GM19025 (cell line): ENCODE results near the gene GRIK3.
"Not testable (repeated sequence)": the region's sequence is repeated elsewhere in the genome, so short reads cannot be mapped to it uniquely, and the experiment has no call there.

Experiments used
- ATAC-seq: cut with Tn5 transposase; IDR thresholded peaks from one replicate; pipeline ENCODE4 v1.9.1; 2021; ENCODE audit warnings: mild to moderate bottlenecking, low read depth, moderate library complexity; ENCODE audit not compliant: unreplicated experiment

Gene GRIK3

DNA sequence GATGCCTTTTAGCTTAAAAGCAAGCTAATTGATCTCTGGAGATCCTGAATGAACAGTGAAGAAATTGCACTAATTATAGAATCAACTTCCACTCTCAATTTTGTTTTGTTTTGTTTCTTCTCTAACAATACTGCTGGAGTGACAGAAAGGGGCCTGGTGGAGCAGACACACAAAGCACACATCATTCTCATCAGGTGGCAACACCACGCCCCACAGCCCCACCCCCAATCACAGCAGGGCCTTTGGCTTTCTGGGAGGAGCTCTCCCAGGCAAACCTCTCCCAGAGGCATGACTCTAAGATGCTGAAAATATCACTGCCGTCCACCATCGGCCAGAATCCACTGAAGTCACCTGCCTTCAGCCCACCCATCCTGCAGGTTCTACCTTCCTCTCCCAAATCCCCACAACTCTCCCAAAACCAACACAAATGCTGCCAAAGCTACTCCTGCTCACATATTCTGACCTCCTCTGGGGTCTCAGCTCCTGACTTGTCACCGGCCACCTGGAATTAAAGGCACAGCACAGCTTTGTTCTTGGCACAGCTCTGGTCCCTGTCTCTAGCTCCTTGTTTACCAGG lies 120.7 kb downstream of the GRIK3 start:
- ATAC-seq = no peak

DNA sequence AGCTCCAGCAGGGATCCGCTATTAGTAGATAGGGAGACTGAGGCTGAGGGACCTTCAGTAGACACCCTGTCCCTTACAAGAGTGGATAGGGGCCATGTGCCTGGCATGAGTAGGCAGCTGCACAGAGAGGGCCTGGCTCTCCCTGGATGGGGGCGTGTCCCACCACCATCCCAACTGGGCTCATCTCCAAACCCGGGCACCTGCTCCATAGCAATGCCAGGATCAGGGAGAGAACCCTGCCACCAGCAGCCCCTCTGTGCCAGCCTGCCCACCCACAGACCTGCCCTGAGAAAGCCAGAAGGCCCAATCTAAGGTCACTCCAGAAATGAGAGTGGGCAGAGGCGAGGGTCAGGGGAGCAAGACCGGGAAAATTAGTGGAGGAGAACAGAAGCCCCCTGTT lies 121.3 kb downstream of the GRIK3 start:
- no peak for ATAC-seq

DNA sequence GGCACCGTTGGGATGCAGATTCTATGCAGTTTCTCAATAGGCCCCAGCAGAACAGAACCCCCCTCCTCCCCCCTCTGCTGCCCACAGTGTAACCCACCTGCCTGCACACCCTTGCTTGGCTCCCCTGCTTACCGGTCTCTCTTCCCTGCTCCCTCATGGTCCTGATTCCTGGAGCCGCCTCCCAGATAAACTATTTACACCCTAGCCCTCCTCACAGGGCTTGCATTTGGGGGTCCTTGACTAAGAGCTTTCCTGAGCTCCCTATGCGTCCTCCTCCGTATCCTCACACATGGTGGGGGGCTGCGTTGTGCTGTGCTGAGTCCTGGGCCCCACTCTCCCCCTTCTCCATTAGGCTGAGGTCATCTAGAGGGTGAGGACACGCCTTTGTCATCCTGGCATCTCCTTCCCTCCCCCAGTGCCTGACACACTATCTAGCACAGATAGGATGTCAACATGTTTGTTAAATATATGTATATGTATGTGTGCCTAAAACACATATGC lies 121.9 kb downstream of the GRIK3 start:
- ATAC-seq = no peak

DNA sequence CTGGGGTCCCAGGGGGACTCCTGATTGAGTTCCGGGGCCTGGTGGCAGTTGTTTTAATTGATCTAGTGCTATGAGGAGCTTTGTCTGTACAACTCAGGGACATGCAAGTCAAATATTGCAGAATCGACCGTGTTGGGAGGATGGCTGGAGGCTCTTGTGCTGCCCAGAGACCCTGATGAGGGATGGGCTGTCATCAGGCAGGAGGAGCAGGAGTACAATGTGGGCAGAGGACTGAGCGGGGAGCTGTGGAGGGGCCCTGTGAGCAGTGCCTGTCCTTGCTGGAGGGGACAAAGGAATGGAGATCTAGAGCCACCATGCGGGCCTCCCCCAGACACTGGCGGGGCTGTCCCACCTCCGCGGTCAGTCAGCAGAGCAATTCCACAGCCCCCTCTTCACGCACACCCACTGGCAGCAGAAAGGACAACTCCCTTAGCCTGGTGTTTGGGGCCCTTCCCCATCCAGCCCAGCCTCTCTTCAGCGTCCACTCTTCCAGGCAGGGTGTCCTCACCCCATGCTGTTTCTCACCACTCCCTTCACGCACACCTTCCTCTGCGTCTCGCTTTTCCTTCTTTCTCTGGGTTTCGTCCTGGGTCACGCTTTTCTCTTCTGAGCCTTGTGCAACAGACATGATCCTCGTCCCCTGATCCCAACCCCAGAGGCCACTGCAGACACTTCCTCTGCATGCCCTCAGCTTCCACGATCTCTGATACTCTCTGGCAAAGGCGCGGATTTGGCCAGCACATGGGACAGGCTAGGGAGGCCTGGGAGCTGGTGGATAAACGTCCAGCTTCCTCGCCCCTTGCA lies 122.6 kb downstream of the GRIK3 start:
- no peak for ATAC-seq

DNA sequence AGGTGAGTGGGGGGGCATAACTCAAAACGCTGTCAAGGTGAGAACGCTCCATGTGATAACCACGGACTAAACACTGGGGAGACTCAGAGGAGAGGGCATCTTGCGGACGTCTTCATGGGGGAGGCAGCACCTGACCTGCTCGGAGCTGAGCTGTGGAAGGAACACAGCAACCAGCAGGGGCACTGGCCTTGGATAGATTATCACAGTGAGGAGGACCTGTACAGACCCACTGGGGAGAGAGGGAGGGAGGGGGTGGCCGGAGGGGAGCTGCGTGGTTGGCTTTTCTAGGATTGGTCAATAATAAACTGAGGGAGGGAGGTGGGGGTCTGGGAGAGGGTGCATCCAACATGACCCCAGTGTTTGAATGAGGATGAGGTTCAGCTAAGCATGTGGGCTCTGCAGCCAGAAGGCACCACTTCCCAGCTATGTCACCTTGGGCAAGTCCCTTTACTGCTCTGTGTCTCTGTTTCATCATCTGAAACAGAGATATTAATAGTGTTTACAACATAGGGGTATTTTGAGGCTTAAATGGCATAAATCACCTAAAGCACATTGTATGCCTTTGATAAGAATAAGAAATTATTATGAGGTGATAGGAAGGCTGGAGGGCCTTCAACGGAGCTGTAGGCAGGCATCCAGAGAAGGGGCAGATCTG lies 123.3 kb downstream of the GRIK3 start:
- ATAC-seq = no peak

DNA sequence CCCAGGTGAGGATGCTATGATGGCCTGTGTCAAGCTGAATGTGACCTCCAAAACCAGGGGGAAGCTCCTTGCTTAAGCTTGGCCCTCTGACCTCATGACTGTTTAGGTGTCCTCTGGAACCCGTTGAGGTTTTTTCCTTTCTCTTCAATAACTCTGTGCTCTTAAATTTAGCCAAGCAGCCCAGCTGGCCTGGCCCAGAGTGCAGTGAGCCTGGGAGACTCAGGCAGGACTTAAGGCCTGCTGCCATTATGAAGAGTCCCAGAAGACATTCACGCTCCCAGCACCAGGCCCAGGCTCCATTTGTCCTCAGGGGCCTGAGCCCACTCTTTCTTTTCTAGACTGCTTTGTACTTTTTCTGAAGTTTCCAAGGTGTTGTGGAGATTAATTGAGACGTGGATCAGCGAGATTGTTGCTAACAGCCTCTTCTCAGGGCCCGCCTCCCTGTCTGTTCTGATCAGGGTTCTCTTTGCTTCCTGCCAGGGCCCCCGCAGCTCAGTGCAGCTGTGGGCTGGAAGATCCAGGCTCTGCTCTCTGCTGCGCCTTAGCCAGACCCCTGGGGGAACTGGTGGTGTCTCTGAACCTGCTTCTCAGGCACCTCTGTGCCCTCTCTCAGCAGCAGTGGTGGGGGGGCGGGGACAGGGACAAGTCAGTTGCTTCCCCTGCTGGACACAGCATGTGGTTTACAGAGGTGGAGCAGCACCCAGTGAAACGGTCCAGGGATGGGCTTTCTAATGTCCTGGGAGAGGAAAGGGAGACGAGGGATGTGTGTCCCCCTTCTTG lies 124.2 kb downstream of the GRIK3 start:
- no peak for ATAC-seq

GRCh38 chr1:36909359-36909758 lies 125.0 kb downstream of the GRIK3 start:
- not testable (repeated sequence) for ATAC-seq

GRCh38 chr1:36908096-36908495 lies 126.2 kb downstream of the GRIK3 start:
- ATAC-seq = no peak

- ATAC-seq = no peak
These were observed 127.8 kb downstream of the GRIK3 start for GRCh38 chr1:36906555-36906954.

- ATAC-seq = no peak
These were observed 128.4 kb downstream of the GRIK3 start for GRCh38 chr1:36905941-36906340.

GRCh38 chr1:36900128-36900527 lies 134.2 kb downstream of the GRIK3 start:
- ATAC-seq = no peak

DNA sequence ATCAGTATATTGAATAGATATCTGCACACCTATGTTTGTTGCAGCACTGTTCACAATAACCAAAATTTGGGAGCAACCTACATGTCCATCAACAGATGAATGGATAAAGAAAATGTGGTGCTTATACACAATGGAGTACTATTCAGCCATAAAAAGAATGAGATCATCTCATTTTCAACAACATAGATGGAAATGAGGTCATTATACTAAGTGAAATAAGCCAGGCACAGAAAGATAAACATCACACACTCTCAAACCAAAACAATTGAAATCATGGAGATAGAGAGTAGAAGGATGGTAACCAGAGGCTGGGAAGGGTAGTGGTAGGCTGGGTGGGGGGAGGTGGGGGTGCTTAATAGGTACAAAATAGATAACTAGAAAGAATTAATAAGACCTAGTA lies 136.5 kb downstream of the GRIK3 start:
- ATAC-seq = not testable (repeated sequence)

DNA sequence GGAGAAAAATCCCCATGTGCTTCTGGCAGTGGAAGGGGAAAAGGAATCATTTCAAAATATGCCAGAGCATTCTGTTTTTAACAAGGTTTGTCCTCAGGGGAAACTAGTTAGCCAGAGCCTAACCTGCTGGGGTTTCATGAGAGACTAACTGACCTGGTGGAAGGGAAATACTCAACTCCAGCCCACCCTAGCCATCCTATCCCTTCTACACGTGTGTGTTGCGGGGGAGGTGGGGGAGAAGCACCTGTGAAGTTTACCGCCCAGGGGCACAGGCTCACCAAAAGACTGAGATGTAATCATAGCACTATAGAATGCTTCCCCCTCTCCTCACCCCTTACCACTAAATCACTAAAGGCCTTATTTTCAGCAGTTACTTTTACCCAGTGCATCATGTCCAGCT lies 139.5 kb downstream of the GRIK3 start:
- no peak for ATAC-seq

- ATAC-seq = no peak
These were observed 143.5 kb downstream of the GRIK3 start for GRCh38 chr1:36890776-36891175.

GRCh38 chr1:36889478-36890226 lies 144.7 kb downstream of the GRIK3 start:
- no peak for ATAC-seq

- ATAC-seq = no peak
These were observed 145.4 kb downstream of the GRIK3 start for GRCh38 chr1:36888811-36889477.

DNA sequence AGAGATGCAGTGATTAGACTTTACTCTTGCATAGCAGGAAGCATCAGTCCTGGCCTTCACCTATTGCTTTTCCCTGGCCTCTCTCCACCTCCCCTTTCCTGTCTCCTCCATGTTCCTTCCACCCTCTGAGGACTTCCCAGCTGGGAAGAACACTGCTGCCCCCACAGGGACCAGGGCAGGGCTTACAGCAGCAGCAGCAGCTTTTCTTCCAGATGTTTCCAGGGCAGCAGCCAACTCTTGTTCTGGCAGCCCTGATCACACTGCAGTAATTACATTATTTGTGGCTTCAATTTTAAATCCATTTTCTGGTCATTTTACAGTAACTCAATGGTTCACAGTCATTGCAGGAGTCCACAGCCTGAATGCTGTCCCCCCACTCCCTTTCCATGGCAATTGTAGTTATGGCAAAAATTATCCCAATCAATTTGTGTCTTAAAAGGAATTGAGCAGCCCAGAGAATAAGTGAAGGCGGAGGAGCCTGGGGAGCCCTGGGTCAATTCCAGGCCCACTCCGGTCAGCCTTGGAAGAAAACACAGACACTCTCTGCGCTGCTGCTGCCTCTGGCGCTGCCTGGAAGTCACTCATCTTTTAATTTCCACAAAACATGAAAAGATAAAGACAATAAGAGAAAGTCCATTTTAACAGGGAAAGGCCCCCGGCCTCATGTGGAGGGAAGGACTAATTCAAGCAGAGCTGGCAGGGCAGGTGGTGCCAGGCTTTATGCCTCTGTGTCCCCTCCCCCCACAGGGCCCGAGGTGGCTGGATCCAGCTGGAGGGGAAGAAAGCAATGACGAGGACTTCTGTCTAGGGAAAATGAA lies 148.6 kb downstream of the GRIK3 start:
- ATAC-seq = no peak

- no peak for ATAC-seq
These were observed 149.5 kb downstream of the GRIK3 start for GRCh38 chr1:36884801-36885200.
